Tibial nerve (tissue), 4 donors: ENCODE results near the gene MIER1. TPM values are rescaled to one million over a fixed set of nuclear protein-coding genes. Genes with fewer than 3 reads are reported as not detected.

Experiments
- DNase-seq, 2 donors: peaks; one replicate each; pipeline ENCODE4 v3.0.0-alpha.2; 2019; ENCODE audit warnings: low spot score in 2 of 2
- H3K27ac ChIP-seq, 4 donors: fragments of 200-600 bp; sonication (generic) in 3 of 4; one replicate each; pipeline ENCODE4 v1.5.1; 2017 to 2019; ENCODE audit warnings: mild to moderate bottlenecking in 1 of 4
- H3K27me3 ChIP-seq, 2 donors: fragments of 200-600 bp; sonication (generic) in 1 of 2; one replicate each; pipeline versions ENCODE4 v1.5.1 to v1.6.0; 2017 to 2019
- H3K36me3 ChIP-seq, 3 donors: fragments of 200-600 bp; sonication (generic); one replicate each; pipeline ENCODE4 v1.5.1; 2018 to 2019
- H3K4me1 ChIP-seq, 4 donors: fragments of 200-600 bp; sonication (generic) in 3 of 4; one replicate each; pipeline ENCODE4 v1.5.1; 2017 to 2019
- H3K4me3 ChIP-seq, 4 donors: fragments of 200-600 bp; sonication (generic) in 3 of 4; one replicate each; pipeline ENCODE4 v1.5.1; 2017 to 2019; ENCODE audit warnings: mild to moderate bottlenecking in 1 of 4, moderate library complexity in 1 of 4
- H3K9me3 ChIP-seq, 4 donors: fragments of 200-600 bp; sonication (generic) in 3 of 4; one replicate each; pipeline ENCODE4 v1.5.1; 2017 to 2019
- EP300 ChIP-seq, 2 donors: sonication (generic); formaldehyde crosslinking; IDR thresholded peaks; one replicate each; pipeline ENCODE4 v1.6.1; 2017; ENCODE audit warnings: antibody characterized with exemption in 2 of 2, mild to moderate bottlenecking in 1 of 2
- POLR2A ChIP-seq, 2 donors: fragments of 450-650 bp; IDR thresholded peaks; one replicate each; pipeline ENCODE4 v1.6.1; 2017; ENCODE audit warnings: antibody characterized with exemption in 2 of 2, mild to moderate bottlenecking in 2 of 2, moderate library complexity in 2 of 2
- WGBS, 2 donors: methylation state at CpG; one replicate each; pipeline ENCODE4 v1.1.5; 2018; 5-methylcytosine and 5-hydroxymethylcytosine counted together
- total RNA-seq, 4 donors: library from RNA; depleted of rRNA; stranded (reverse); fragments of >200 nt; gene quantifications; one replicate each; pipeline ENCODE4 v1.1.0, GENCODE V29; 2016
- TF ChIP-seq, protein P1 (sequence below), 5 experiments: fragments of 200-600 bp in 3 of 5; fragments of 450-650 bp in 2 of 5; sonication (generic) in 3 of 5; IDR thresholded peaks; one replicate each; pipeline ENCODE4 v1.5.1; 2016 to 2019; ENCODE audit warnings: antibody characterized with exemption in 5 of 5, mild to moderate bottlenecking in 3 of 5, moderate library complexity in 2 of 5

The MIER1 gene
- total RNA-seq, 4 donors from 2014 or later: 25.5 to 43.5 (median 40.1) TPM

DNA sequence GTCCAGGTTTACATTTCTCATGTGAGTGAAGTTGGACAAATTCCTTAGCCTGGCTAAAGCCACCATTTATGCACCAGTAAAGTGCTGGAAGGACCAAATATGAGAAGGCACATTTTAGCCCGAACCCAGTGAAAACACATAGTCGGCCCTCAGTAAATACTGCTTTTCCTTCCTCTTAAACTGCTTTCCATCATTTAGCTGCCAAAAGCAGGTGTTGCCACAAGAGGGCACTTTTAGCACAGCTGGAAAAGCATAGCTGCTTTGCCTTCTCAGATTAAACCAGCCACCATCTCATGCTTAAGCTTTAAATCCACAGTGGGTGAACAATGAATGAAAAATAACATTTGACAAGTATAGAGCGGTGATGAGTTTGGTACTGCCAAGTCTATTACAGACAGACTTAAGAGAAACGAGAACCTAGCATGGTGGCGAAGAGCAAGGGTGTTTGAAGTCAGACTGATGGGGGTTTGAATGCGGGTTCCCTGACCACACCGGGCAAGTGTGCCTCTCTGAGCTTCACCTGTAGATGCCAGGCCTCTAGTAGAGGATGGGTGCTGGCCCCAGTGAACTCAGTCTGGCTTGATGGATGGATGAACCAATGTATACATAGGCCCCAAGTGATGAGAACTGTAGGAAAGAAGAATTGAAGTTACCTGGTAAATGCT lies 71.4 kb downstream of the MIER1 start:
- no peak overlapping the region for H3K4me3 ChIP-seq
- 73% methylated on average over 7 of the region's 7 CpGs for WGBS, 2 donors
- no peaks in the 10 kb centered on the region for H3K9me3 ChIP-seq
- peaks cover 0 to 2% (median 0%) of the 10 kb centered on the region in 4 donors for H3K4me1 ChIP-seq
- DNase-seq: peak; percentile 21 to 67
- peaks cover 0 to 41% (median 0%) of the 10 kb centered on the region in 3 donors for H3K36me3 ChIP-seq
- H3K27me3 ChIP-seq: no peaks in the 10 kb centered on the region
- TF ChIP-seq, protein P1, sequence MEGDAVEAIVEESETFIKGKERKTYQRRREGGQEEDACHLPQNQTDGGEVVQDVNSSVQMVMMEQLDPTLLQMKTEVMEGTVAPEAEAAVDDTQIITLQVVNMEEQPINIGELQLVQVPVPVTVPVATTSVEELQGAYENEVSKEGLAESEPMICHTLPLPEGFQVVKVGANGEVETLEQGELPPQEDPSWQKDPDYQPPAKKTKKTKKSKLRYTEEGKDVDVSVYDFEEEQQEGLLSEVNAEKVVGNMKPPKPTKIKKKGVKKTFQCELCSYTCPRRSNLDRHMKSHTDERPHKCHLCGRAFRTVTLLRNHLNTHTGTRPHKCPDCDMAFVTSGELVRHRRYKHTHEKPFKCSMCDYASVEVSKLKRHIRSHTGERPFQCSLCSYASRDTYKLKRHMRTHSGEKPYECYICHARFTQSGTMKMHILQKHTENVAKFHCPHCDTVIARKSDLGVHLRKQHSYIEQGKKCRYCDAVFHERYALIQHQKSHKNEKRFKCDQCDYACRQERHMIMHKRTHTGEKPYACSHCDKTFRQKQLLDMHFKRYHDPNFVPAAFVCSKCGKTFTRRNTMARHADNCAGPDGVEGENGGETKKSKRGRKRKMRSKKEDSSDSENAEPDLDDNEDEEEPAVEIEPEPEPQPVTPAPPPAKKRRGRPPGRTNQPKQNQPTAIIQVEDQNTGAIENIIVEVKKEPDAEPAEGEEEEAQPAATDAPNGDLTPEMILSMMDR (IDR thresholded peaks at IDR 0.05): peak; percentile 42 to 63 (median 59)
- no peak for TF ChIP-seq EP300 (IDR thresholded peaks at IDR 0.05)
- H3K27ac ChIP-seq: no peak overlapping the region

DNA sequence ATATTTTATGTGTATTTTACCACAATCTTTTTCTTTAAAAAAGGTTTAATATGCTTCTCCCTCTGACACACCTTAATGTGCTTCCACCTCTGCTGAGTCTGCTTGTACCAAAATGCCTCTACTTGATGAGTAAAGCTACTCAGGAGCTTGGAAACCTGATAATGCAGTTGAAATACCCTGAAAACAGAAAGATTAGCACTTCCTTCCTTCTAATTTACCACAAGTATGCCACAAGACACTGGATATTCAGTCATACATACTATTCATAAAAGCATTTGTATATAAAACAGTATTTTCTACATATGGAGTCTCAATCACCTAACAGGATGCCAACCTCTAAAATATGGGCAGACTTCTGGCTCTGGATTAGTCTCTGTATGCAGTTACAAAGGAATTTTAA lies 74.2 kb downstream of the MIER1 start:
- peaks cover 0 to 2% (median 0%) of the 10 kb centered on the region in 4 donors for H3K4me1 ChIP-seq
- H3K36me3 ChIP-seq: peaks cover 0 to 49% (median 0%) of the 10 kb centered on the region in 3 donors
- no peak overlapping the region for H3K27ac ChIP-seq
- TF ChIP-seq EP300 (IDR thresholded peaks at IDR 0.05) (no peak), POLR2A (IDR thresholded peaks at IDR 0.05) (no peak)
- TF ChIP-seq, protein P1 (IDR thresholded peaks at IDR 0.05): no peak
- no peaks in the 10 kb centered on the region for H3K27me3 ChIP-seq
- H3K4me3 ChIP-seq: no peak overlapping the region
- H3K9me3 ChIP-seq: no peaks in the 10 kb centered on the region
- no peak for DNase-seq

DNA sequence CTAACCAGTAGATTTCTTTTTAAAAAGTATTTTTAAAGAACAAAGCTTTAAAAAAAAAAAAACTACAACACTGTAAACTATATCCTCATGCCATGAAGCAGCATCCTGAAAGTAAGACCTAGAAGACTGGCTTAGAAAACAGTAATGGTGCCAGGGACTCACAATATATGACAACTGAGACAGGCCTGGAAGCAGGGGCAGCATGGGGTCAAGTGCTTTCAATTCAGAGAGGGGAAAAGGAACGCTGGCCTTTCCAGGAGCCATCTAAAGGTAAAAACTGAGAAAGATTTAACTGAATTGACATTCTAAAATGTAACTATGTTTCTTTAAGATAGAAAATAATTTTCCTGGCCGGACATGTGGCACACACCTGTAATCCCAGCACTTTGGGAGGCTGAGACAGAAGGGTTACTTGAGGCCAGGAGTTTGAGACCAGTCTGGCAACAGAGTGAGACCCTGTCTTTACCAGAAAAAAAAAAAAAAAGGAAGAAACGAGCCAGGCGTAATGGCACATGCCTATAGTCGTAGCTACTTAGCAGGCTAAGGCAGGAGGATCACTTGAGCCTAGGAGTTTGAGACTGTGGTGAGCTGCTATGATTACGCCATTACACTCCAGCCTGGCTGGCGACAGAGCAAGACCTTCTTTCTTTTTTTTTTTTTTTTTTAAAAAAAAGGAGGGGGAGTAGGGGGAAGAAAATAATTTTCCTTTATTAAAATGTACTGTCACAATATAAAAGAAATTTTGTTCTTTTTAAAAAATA lies 75.0 kb downstream of the MIER1 start:
- Histone ChIP-seq H3K9me3 (no peaks in the 10 kb centered on the region), H3K27ac (no peak overlapping the region), H3K4me3 (no peak overlapping the region), H3K36me3 (peaks cover 0 to 52% (median 0%) of the 10 kb centered on the region in 3 donors), H3K4me1 (peaks cover 0 to 2% (median 0%) of the 10 kb centered on the region in 4 donors), H3K27me3 (no peaks in the 10 kb centered on the region)
- no peak for DNase-seq
- TF ChIP-seq, protein P1 (IDR thresholded peaks at IDR 0.05): no peak
- TF ChIP-seq EP300 (IDR thresholded peaks at IDR 0.05): no peak
- TF ChIP-seq POLR2A (IDR thresholded peaks at IDR 0.05): no peak
- 79% methylated on average over 7 of the region's 7 CpGs for WGBS, 2 donors

DNA sequence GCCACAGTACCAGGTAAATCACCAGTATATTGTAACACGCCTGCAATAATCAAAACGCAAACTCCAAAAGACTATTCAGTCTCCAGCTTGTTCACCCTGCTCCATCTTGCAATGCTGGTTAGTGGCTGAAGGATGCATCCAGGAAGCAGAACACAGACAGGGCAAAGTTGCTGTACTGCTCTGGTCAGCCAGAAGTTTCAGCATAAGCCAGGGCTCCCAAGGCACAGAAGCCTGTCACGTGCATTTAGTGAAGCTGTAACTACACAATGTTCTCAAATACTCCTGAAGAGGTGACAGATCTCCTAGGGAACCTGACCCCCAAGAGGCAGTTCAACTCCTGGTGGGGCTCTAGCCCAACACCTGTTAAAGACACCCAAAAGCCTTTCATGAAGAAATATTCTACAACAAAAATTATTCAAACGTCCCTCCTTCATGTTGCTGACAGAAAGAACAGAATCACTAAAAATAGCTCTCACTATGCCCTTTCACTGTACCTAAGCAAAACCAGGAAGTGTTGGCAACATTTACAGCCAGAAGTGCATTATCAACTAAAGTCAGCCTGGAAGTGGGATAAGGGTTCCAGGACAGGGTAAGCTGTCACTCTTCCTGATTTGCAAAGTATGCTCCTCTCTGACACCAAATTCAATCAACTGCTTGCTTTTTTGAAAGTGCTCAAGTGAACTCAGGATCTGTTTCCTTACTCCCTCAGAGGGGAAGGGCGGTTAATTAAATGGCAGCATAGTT lies 77.1 kb downstream of the MIER1 start:
- TF ChIP-seq, protein P1 (IDR thresholded peaks at IDR 0.05): no peak
- TF ChIP-seq POLR2A (IDR thresholded peaks at IDR 0.05) (no peak), EP300 (IDR thresholded peaks at IDR 0.05) (no peak)
- WGBS, 2 donors: 85 to 86% methylated on average over 5 of the region's 5 CpGs
- no peak overlapping the region for H3K27ac ChIP-seq
- no peaks in the 10 kb centered on the region for H3K9me3 ChIP-seq
- H3K36me3 ChIP-seq: peaks cover 0 to 54% (median 0%) of the 10 kb centered on the region in 3 donors
- no peaks in the 10 kb centered on the region for H3K27me3 ChIP-seq
- no peaks in the 10 kb centered on the region for H3K4me1 ChIP-seq
- no peak overlapping the region for H3K4me3 ChIP-seq
- DNase-seq: no peak
